Activated gamma-delta T cell treated with Interleukin-2 at 50 U/mL for 16 hours (primary cell): ENCODE results near the gene PRKRIP1.
"Not testable (repeated sequence)": the region's sequence is repeated elsewhere in the genome, so short reads cannot be mapped to it uniquely, and the experiment has no call there.

Experiments used
- DNase-seq: peaks from one replicate; pipeline ENCODE4 v3.0.0-alpha.2; 2020

Gene PRKRIP1

GRCh38 chr7:102460467-102460866 is 64.3 kb downstream of the PRKRIP1 start:
- DNase-seq: no peak

DNA sequence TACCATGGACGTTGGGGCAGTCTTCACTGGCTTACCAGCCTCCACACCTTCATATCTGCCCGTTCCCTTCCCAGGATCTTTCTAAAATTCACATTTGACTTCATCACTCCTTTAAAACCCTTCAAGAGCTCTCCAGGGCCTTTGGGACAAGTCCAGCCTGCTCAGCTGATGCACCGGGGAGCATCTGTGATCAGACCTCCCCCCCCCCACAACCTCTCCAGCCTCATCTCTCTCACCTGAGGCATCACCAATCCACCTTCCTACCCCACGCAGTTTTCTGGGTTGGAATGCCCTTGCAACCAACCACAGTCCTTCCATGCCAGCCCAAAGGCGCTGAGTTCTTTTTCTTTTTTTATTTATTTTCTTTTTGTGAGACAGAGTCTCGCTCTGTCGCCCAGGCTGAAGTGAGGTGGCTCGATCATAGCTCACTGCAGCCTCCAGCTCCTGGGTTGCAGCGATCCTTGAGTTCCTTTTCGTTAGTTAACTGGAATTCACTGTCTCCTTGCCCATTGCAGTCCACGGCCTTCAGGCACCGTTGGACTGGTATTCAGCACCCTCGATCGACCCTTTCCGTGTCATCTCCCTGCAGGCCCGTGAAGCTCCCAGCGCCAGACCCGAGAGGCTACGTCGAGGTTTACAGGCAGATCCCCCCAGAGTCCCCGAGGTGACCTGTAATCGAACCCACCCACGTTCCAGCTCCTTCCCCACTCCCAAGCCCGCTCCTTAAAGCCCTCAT is 67.8 kb downstream of the PRKRIP1 start:
- no peak for DNase-seq

DNA sequence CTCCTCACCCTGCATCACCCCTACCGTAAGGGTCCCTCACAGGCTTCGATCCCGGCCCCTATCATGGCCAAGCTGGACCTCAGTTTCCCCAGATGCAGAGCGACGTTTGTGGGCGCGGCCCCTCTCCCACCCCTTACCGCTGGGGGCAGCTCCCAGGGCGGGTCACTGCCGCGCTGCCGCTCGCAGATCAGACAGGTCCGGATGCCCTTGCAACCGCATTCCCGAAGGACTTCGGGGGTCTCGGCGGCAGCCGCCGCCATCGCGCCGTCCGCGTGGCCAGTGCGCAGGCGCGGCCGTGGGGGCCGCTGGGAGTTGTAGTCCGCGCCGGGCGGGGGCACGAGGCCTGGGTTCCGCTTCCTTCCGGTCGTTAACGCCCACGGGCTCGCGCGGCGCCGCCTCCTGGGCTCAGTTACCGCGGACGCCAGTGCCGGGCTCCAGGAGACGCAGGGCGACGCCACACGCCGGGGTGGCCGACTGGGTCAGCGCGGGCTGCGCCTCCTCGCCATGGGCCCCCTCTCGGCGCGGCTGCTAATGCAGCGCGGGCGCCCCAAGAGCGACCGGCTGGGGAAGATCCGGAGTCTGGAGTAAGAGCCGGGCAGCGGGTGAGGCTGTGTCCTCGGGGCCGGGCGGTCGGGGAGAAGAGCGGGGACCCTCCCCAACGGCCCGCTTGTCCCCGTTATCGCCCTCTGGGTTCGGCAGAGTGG is 68.6 kb downstream of the PRKRIP1 start, which contains the start of the genes ALKBH4 and LRWD1:
ALKBH4 (minus strand) TSS at position 287 of the 704 bp plus-strand sequence; CDS start at position 260, 27 bp downstream.
LRWD1 (plus strand) TSS at position 408 of the 704 bp plus-strand sequence; CDS start at position 505, 97 bp downstream.
- DNase-seq: peak; percentile 94

DNA sequence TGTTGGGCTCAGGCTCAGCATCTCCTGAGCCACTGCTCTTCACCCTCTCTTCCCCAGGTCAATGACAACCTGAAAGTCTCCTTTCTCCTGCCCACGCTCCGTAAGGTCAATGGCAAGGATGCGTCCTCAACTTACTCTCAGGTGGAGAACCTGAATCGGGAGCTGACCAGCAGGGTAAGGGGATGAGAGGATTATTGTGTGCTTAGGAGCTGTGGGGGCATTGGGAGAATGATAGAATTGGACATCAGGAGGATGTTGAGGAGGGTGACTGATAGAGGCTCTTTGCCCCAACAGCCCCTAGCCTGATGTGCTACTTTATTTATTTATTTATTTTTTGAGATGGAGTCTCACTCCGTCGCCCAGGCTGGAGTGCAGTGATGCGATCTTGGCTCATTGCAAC is 69.9 kb downstream of the PRKRIP1 start:
- DNase-seq: no peak

DNA sequence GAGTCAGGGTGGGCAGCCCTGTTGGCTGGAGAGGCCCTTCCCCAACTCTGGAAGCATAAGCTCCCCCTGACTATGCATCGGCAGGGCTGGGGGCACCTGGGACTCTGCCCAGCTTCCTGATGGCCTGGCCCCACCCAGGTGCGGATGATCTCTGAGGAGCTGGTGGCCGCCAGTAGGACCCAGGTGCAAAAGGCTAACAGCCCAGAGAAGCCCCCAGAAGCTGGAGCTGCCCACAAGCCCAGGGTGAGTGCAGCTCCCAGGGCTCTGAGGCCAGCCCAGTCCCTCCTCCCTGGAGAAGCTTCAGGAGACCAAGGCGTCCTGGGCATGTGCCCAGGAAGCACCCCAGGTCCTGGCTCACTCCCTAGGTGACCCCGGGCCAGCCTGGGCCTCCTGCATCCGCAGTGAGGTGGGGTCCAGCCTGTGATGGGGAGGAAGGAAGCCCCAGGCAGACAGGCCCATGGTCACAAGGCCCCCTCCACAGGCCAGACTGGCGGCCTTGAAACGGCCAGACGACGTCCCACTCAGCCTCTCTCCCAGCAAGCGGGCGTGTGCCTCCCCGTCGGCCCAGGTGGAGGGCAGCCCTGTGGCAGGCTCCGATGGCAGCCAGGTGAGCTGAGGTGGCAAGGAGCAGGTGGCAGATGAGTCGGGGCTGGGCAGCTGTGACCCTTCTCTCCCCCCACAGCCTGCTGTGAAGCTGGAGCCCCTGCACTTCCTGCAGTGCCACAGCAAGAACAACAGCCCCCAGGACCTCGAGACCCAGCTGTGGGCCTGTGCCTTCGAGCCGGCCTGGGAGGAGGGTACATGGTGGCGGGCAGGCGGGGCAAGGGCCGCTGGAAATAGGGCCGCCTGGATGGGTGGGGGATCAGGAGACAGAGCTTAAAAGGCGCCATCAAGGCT is 71.7 kb downstream of the PRKRIP1 start:
- no peak for DNase-seq

DNA sequence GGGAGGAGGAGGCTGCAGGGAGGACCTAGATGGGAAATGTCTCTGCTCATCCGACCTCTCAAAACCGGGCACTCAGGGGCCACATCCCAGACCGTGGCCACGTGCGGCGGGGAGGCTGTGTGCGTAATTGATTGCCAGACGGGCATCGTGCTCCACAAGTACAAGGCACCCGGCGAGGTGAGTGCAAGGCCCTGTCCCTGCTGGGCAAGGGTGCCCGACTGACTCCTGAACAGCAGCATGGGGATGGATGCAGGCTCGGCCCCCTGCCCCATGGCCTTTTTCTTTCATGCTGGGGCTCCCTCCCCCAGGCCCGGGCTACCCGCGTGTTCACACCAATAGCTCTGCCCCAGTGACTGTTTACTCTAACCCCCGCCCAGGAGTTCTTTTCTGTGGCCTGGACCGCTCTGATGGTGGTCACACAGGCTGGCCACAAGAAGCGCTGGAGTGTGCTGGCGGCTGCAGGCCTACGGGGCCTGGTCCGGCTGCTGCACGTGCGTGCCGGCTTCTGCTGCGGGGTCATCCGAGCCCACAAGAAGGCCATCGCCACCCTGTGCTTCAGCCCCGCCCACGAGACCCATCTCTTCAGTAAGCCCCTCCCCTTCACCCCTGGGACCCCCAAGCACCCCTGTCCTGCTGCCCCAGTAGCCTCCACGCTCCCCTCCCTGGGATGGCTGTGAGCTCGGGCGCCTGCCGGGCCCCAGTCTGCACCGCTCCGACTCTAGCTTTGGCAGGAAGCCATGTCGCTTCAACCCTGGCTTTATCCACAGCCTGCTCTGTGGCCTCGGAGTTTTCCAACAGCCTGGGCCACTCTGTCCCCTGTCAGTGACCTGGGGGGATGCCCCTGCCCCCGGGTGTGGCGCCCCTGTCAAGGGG is 72.6 kb downstream of the PRKRIP1 start:
- no peak for DNase-seq

- no peak for DNase-seq
Observed at GRCh38 chr7:102469351-102469971, 73.3 kb downstream of the PRKRIP1 start.

DNA sequence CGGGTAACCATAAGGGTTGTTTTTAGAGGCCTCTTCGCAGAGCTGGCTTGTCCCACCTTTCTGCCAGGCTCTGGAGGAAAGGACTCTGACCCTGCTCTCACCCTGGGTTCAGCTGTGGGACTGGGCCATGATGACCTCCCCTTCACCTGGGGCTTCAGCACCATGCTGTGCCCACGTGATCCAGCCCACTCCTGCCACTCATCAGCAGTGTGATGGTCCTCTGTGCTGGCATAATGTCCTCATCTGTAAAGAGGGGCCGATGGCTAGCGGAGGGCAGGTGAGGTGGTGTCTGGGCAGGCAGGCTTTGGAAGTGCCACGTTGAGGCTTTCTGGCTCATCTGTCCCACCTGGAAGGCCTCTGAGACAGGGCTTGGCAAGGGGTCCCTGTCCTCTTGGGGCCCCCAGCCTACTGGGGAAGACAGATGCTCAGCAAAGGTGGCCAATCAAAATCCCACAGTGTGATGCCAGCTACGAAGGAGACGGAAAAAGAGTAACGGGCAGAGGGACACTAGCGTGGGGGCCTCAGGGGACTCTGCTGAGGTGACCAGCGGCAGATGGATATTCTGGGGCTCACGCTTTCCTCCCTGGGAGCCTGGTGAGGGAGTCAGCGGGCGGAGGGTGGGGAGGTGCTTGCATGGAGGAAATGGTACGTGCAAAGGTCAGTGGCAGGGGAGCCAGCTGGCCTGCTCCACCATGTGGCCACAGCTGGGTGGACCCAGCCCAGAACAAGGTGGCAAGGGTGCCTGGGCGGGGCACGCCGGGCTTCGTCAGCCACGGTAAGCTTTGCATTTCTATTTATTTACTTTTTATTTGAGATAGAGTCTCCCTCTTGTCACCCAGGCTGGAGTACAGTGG is 74.0 kb downstream of the PRKRIP1 start:
- DNase-seq: no peak

DNA sequence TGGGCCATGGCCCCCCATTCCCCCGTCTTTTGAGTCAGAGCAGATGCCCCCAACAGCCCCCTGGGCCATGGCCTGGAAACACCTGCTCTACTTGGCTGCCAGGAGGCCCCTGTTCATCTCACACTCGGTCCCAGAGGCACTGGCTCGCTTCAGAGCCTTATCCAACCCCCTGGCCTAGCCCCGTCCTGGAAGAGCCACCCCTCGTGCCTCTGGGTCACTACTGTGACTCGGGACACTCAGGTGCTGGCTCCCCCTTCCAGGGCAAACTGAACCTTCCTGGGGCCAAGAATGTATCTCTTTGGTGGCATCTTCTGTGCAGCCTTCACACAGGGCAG is 75.6 kb downstream of the PRKRIP1 start:
- no peak for DNase-seq

DNA sequence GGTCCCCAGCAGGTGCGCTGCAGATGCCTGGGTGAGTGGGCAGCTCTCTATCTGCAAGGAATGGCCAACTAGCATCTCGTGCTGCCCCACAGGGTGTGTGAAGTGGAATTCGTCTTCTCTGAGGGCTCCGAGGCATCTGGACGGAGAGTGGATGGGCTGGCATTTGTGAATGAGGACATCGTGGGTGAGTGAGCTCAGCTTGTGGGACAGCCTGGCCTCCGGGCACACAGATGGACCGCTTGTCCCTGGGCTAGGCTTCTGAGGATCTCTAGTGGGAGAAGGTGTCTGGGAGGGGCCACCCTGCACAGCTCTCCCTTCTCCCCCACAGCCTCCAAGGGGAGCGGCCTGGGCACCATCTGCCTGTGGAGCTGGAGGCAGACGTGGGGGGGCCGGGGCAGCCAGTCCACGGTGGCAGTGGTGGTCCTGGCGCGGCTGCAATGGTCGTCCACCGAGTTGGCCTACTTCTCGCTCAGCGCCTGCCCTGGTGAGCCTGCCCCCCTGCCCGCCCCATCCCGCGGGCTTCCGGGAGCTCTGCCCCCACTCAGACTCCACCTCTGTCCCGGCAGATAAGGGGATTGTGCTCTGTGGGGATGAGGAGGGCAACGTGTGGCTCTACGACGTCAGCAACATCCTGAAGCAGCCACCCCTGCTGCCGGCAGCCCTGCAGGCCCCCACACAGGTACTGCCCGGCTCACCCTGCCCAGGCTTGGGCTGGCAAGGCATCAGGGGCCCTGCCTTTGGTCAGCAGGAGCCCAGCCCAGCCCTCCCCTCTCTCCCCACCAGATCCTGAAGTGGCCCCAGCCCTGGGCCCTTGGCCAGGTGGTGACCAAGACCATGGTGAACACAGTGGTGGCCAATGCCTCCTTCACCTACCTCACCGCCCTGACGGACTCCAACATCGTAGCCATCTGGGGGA is 76.2 kb downstream of the PRKRIP1 start:
- no peak for DNase-seq

GRCh38 chr7:102473271-102473991 is 77.3 kb downstream of the PRKRIP1 start:
- DNase-seq: no peak

DNA sequence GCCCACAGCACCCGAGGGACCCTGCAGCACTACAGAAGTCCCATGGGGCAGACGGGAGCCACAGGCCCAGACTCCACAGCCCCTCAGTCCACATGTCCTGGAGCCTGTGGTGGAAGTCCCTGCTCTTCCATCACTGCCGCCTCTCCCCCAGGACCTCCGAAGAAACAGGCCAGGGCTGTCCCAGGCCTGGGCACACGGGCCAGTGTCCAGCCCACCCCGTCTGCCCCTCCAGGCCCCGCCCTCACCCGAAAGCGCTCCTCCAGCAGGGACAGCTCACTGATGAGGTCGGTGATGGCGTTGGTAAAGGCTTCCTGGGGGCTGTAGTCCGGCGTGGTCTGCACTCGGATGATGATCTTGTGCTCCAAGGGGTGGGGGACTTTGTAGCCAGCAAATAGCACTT is 78.0 kb downstream of the PRKRIP1 start:
- not testable (repeated sequence) for DNase-seq

- peak; percentile 0 for DNase-seq
Observed at GRCh38 chr7:102474736-102475435, 78.7 kb downstream of the PRKRIP1 start.
